ENCODE results near the gene TSPO2. TPM values are rescaled to one million over a fixed set of nuclear protein-coding genes. Genes with fewer than 3 reads are reported as not detected.

Gene TSPO2
- total and polyA plus RNA-seq, 9 of the 15 experiments (the other 6 are each of a cell fraction or from before 2014, with no cell fraction given): not detected

DNA sequence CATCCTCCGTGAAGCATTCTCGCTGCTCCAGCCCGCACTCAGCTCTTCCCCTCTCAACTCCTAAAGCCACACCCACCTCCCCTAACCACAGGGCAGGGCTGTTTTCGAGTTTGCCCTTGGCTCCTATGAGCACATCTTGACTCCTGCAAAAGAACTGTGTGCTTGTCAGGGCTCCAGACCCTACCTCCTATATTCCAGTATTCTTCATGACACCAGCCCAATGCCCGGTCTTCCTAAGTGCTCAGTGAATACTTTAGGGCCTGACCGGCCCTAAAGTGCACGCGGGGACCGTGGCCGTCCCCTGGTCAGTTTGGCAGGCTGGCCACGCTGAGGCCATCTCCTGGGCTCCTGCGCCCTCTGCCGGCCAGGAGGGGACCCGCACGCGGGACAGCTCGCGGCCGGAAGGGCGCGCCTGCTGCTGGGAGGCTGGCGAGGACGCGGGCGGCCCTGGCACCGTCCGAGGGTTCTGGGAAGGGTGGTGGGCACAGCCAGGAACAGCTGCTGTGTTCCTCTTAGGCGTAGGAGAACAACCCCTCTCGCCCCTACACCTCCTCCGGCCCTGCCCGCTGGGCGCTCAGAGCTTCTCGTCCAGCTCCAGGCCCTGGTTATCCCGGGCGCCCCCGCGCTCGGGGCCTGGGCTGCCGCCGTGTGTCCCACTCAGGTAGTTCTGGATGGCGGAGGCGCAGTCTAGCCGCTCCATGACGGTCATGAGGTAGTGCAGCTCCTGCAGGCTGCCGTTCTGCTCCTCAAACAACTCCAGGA lies 14.3 kb upstream of the TSPO2 start (continued):
- TF ChIP-seq, protein P1, sequence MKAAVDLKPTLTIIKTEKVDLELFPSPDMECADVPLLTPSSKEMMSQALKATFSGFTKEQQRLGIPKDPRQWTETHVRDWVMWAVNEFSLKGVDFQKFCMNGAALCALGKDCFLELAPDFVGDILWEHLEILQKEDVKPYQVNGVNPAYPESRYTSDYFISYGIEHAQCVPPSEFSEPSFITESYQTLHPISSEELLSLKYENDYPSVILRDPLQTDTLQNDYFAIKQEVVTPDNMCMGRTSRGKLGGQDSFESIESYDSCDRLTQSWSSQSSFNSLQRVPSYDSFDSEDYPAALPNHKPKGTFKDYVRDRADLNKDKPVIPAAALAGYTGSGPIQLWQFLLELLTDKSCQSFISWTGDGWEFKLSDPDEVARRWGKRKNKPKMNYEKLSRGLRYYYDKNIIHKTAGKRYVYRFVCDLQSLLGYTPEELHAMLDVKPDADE (conservative IDR thresholded peaks at IDR 0.05; ENCODE audit: control insufficient read depth, low read depth, low read length): no peak; the same call in 1 of the 2 replicates
- TF ChIP-seq ZBED1 (IDR thresholded peaks at IDR 0.05): no peak
- TF ChIP-seq ZNF778 (CRISPR knock-in tag; IDR thresholded peaks at IDR 0.05): no peak
- peak; percentile 51; the same call in 1 of the 2 replicates for TF ChIP-seq KLF13 (tag; IDR thresholded peaks at IDR 0.05; ENCODE audit: borderline replicate concordance, low read depth)
- TF ChIP-seq, protein P2, sequence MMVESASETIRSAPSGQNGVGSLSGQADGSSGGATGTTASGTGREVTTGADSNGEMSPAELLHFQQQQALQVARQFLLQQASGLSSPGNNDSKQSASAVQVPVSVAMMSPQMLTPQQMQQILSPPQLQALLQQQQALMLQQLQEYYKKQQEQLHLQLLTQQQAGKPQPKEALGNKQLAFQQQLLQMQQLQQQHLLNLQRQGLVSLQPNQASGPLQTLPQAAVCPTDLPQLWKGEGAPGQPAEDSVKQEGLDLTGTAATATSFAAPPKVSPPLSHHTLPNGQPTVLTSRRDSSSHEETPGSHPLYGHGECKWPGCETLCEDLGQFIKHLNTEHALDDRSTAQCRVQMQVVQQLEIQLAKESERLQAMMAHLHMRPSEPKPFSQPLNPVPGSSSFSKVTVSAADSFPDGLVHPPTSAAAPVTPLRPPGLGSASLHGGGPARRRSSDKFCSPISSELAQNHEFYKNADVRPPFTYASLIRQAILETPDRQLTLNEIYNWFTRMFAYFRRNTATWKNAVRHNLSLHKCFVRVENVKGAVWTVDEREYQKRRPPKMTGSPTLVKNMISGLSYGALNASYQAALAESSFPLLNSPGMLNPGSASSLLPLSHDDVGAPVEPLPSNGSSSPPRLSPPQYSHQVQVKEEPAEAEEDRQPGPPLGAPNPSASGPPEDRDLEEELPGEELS (CRISPR knock-in tag; IDR thresholded peaks at IDR 0.05; ENCODE audit: borderline replicate concordance): no peak
- TF ChIP-seq, protein P3, sequence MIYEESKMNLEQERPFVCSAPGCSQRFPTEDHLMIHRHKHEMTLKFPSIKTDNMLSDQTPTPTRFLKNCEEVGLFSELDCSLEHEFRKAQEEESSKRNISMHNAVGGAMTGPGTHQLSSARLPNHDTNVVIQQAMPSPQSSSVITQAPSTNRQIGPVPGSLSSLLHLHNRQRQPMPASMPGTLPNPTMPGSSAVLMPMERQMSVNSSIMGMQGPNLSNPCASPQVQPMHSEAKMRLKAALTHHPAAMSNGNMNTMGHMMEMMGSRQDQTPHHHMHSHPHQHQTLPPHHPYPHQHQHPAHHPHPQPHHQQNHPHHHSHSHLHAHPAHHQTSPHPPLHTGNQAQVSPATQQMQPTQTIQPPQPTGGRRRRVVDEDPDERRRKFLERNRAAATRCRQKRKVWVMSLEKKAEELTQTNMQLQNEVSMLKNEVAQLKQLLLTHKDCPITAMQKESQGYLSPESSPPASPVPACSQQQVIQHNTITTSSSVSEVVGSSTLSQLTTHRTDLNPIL (CRISPR knock-in tag; IDR thresholded peaks at IDR 0.05): no peak
- TF ChIP-seq, protein P4, sequence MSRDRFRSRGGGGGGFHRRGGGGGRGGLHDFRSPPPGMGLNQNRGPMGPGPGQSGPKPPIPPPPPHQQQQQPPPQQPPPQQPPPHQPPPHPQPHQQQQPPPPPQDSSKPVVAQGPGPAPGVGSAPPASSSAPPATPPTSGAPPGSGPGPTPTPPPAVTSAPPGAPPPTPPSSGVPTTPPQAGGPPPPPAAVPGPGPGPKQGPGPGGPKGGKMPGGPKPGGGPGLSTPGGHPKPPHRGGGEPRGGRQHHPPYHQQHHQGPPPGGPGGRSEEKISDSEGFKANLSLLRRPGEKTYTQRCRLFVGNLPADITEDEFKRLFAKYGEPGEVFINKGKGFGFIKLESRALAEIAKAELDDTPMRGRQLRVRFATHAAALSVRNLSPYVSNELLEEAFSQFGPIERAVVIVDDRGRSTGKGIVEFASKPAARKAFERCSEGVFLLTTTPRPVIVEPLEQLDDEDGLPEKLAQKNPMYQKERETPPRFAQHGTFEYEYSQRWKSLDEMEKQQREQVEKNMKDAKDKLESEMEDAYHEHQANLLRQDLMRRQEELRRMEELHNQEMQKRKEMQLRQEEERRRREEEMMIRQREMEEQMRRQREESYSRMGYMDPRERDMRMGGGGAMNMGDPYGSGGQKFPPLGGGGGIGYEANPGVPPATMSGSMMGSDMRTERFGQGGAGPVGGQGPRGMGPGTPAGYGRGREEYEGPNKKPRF (IDR thresholded peaks at IDR 0.05; ENCODE audit: low read depth, low read length): no peak
- 0 out of 2 replicates have a peak, but pooled peaks have one; percentile 66 for TF ChIP-seq KAT7 (CRISPR knock-in tag; IDR thresholded peaks at IDR 0.05; ENCODE audit: borderline replicate concordance)
- TF ChIP-seq ZNF140 (CRISPR knock-in tag; IDR thresholded peaks at IDR 0.05): no peak
- TF ChIP-seq, protein P5, sequence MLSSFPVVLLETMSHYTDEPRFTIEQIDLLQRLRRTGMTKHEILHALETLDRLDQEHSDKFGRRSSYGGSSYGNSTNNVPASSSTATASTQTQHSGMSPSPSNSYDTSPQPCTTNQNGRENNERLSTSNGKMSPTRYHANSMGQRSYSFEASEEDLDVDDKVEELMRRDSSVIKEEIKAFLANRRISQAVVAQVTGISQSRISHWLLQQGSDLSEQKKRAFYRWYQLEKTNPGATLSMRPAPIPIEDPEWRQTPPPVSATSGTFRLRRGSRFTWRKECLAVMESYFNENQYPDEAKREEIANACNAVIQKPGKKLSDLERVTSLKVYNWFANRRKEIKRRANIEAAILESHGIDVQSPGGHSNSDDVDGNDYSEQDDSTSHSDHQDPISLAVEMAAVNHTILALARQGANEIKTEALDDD (IDR thresholded peaks at IDR 0.05): no peak
- TF ChIP-seq, protein P6, sequence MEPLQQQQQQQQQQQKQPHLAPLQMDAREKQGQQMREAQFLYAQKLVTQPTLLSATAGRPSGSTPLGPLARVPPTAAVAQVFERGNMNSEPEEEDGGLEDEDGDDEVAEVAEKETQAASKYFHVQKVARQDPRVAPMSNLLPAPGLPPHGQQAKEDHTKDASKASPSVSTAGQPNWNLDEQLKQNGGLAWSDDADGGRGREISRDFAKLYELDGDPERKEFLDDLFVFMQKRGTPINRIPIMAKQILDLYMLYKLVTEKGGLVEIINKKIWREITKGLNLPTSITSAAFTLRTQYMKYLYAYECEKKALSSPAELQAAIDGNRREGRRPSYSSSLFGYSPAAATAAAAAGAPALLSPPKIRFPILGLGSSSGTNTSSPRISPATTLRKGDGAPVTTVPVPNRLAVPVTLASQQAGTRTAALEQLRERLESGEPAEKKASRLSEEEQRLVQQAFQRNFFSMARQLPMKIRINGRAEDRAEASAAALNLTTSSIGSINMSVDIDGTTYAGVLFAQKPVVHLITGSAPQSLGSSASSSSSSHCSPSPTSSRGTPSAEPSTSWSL (CRISPR knock-in tag; IDR thresholded peaks at IDR 0.05; ENCODE audit: borderline replicate concordance): 0 out of 2 replicates have a peak, but pooled peaks have one; percentile 26
- no peak for TF ChIP-seq DMBX1 (CRISPR knock-in tag; IDR thresholded peaks at IDR 0.05; ENCODE audit: borderline replicate concordance)
- TF ChIP-seq BRD9 (IDR thresholded peaks at IDR 0.05; ENCODE audit: low read depth, partially characterized antibody): no peak
- no peak for TF ChIP-seq NR2C1 (IDR thresholded peaks at IDR 0.05)
- TF ChIP-seq NR2C1 (tag; IDR thresholded peaks at IDR 0.05): no peak
- TF ChIP-seq ESRRA (IDR thresholded peaks at IDR 0.05; ENCODE audit: borderline replicate concordance, low read depth): peak; percentile 76; the same call in 1 of the 2 replicates

All from K562 (cell line).